Progenitor cell of endocrine pancreas (in vitro differentiated cells): ENCODE measurements around the gene COL4A6. TPM values are rescaled to one million over a fixed set of nuclear protein-coding genes. Genes with fewer than 3 reads are reported as not detected.
A peak's percentile ranks its signal among the peaks of the same experiment; 100 is the strongest.

Experiments used
- DNase-seq: peaks from one replicate; pipeline ENCODE4 v3.0.0; 2021; ENCODE audit warnings: low spot score; ENCODE audit not compliant: unreplicated experiment
- H3K27ac Mint-ChIP-seq: 2 replicates; pipeline ENCODE4 v1.8.0; 2021; ENCODE audit warnings: mild to moderate bottlenecking, moderate library complexity, mixed read lengths
- H3K27me3 Mint-ChIP-seq: 2 replicates; pipeline ENCODE4 v1.8.0; 2021; ENCODE audit warnings: mixed read lengths
- H3K36me3 Mint-ChIP-seq: 2 replicates; pipeline ENCODE4 v1.8.0; 2022; ENCODE audit warnings: mixed read lengths; ENCODE audit not compliant: insufficient read depth
- H3K4me1 Mint-ChIP-seq: 2 replicates; pipeline ENCODE4 v1.8.0; 2021; ENCODE audit warnings: low read depth, mixed read lengths
- H3K4me3 Mint-ChIP-seq: 2 replicates; pipeline ENCODE4 v1.8.0; 2021; ENCODE audit warnings: low read depth, mild to moderate bottlenecking, moderate library complexity, mixed read lengths
- H3K9me3 Mint-ChIP-seq: 2 replicates; pipeline ENCODE4 v1.8.0; 2021; ENCODE audit warnings: low read depth, mixed read lengths
- total RNA-seq: library from RNA; stranded (reverse); gene quantifications from 2 replicates; pipeline ENCODE4 v1.2.1, GENCODE V29; 2021
- TF ChIP-seq, protein P1 (sequence below): fragments of 200-600 bp; sonication (generic); IDR thresholded peaks from one replicate; pipeline ENCODE4 v1.5.0; 2021; ENCODE audit warnings: antibody characterized with exemption, mild to moderate bottlenecking; ENCODE audit not compliant: unreplicated experiment

Gene COL4A6
- total RNA-seq, 1 donor from 2014 or later, result 66.6 TPM

DNA sequence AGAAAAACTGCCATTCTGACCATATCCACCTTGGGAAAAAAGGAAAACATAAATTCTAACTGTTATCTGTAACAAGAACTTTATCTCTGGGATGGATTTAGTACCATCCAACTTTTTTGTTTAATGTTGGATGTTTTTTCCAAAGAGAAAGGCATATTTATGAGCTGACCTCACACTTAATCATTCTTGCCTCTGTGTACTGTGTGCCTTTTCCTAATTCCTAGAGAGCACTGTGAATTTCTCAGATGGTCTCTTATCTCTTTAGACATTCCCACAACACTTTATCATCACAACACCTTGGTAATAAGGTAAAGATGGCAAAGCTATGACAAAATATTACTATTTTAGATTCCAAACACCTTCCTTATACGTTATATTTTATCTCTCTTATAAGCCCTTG is 126.2 kb downstream of the COL4A6 start:
- Mint-ChIP-seq H3K27me3 (no peaks in the 10 kb centered on the region), H3K9me3 (peaks cover 2% of the 10 kb centered on the region), H3K27ac (peak overlapping the region; percentile 47), H3K4me1 (peaks cover 32% of the 10 kb centered on the region), H3K36me3 (peaks cover 2% of the 10 kb centered on the region), H3K4me3 (no peak overlapping the region)
- no peak for DNase-seq
- TF ChIP-seq, protein P1, sequence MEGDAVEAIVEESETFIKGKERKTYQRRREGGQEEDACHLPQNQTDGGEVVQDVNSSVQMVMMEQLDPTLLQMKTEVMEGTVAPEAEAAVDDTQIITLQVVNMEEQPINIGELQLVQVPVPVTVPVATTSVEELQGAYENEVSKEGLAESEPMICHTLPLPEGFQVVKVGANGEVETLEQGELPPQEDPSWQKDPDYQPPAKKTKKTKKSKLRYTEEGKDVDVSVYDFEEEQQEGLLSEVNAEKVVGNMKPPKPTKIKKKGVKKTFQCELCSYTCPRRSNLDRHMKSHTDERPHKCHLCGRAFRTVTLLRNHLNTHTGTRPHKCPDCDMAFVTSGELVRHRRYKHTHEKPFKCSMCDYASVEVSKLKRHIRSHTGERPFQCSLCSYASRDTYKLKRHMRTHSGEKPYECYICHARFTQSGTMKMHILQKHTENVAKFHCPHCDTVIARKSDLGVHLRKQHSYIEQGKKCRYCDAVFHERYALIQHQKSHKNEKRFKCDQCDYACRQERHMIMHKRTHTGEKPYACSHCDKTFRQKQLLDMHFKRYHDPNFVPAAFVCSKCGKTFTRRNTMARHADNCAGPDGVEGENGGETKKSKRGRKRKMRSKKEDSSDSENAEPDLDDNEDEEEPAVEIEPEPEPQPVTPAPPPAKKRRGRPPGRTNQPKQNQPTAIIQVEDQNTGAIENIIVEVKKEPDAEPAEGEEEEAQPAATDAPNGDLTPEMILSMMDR, result no peak

GRCh38 chrX:108310506-108310905 is 127.7 kb downstream of the COL4A6 start:
- Mint-ChIP-seq H3K27ac (peak overlapping the region; percentile 70), H3K36me3 (no peaks in the 10 kb centered on the region), H3K9me3 (no peaks in the 10 kb centered on the region), H3K4me3 (no peak overlapping the region), H3K4me1 (peaks cover 32% of the 10 kb centered on the region), H3K27me3 (no peaks in the 10 kb centered on the region)
- TF ChIP-seq, protein P1, result no peak
- no peak for DNase-seq

GRCh38 chrX:108309144-108309543 is 129.1 kb downstream of the COL4A6 start:
- Mint-ChIP-seq H3K4me1 (peaks cover 32% of the 10 kb centered on the region), H3K27me3 (no peaks in the 10 kb centered on the region), H3K9me3 (no peaks in the 10 kb centered on the region), H3K27ac (peak overlapping the region; percentile 75), H3K4me3 (no peak overlapping the region), H3K36me3 (no peaks in the 10 kb centered on the region)
- TF ChIP-seq, protein P1, result no peak
- no peak for DNase-seq

GRCh38 chrX:108307132-108308085 is 130.8 kb downstream of the COL4A6 start:
- H3K9me3 Mint-ChIP-seq, result no peaks in the 10 kb centered on the region
- no peak for DNase-seq
- H3K27ac Mint-ChIP-seq, result peak overlapping the region; percentile 63
- TF ChIP-seq, protein P1, result no peak
- H3K4me3 Mint-ChIP-seq, result no peak overlapping the region
- peaks cover 32% of the 10 kb centered on the region for H3K4me1 Mint-ChIP-seq
- no peaks in the 10 kb centered on the region for H3K36me3 Mint-ChIP-seq
- H3K27me3 Mint-ChIP-seq, result no peaks in the 10 kb centered on the region

DNA sequence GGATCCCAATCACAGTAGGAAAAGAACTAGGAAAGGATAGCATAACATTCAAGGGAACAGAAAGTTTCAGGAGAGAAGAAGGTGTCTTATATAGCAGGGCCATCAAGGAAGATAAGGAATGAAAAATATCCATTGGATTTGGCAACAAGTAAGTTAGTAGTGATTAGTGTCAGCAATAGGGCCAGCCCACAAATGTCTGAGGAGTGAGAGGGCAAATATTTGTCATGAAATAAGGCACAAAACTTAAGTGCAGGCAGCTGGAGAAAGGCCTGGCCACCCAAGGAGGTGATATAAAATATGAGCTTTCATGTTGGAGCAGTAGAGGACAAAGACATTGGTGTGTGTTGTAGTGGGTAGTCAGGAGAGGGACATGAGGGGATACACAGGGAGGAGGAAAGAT is 132.1 kb downstream of the COL4A6 start:
- H3K4me3 Mint-ChIP-seq, result no peak overlapping the region
- no peaks in the 10 kb centered on the region for H3K36me3 Mint-ChIP-seq
- TF ChIP-seq, protein P1, result no peak
- H3K27ac Mint-ChIP-seq, result no peak overlapping the region
- H3K4me1 Mint-ChIP-seq, result peaks cover 28% of the 10 kb centered on the region
- no peak for DNase-seq
- no peaks in the 10 kb centered on the region for H3K9me3 Mint-ChIP-seq
- no peaks in the 10 kb centered on the region for H3K27me3 Mint-ChIP-seq
